ENCODE data around the gene GALNT10. TPM values are rescaled to one million over a fixed set of nuclear protein-coding genes. Genes with fewer than 3 reads are reported as not detected.

The GALNT10 gene
- total and polyA plus RNA-seq, 2 experiments from 2014 or later = 3.2 to 12.9 TPM

DNA sequence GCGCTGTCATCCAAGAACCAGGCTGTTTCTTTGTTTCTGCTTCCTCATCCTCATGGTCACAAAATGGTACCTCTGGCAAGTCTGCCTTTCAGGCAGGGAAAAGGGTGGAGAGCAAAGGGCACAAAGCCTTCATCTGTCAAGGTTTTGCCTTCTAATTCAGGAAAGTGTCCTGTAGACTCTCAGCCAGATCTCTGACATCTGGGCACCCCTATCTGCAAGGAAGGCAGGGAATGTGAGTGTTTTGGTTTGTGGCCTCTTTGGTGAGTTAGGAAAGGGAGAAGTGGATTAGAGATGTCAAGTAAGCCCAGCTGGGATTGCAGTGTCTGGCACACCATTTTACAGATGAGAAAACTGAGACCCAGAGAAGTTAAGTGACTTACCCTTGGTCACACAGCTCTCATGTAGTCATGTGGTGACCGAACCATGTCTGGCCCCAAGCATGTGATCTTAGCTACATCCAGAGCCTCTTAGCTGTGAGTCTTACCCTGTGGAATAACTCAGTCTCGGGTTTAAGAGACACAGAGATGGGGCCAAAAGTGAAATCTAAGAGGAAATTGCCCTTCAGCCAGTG is 139.6 kb downstream of the GALNT10 start (continued):
- TF ChIP-seq EZH2phosphoT487 (IDR thresholded peaks at IDR 0.05; ENCODE audit: unreplicated experiment) (no peak), ZNF331 (CRISPR knock-in tag; IDR thresholded peaks at IDR 0.05; ENCODE audit: low read depth) (no peak), EZH2 (IDR thresholded peaks at IDR 0.05; ENCODE audit: low read depth, unreplicated experiment) (no peak), ZNF114 (CRISPR knock-in tag; IDR thresholded peaks at IDR 0.05) (no peak), JUNB (IDR thresholded peaks at IDR 0.05; ENCODE audit: unreplicated experiment) (no peak), REST (IDR thresholded peaks at IDR 0.05; ENCODE audit: unreplicated experiment) (no peak), STAT1 (IDR thresholded peaks at IDR 0.05; ENCODE audit: unreplicated experiment) (no peak), NANOG (IDR thresholded peaks at IDR 0.05; ENCODE audit: borderline replicate concordance) (no peak), CREB1 (CRISPR knock-in tag; IDR thresholded peaks at IDR 0.05; ENCODE audit: low read depth) (no peak)
- TF ChIP-seq, protein P1, sequence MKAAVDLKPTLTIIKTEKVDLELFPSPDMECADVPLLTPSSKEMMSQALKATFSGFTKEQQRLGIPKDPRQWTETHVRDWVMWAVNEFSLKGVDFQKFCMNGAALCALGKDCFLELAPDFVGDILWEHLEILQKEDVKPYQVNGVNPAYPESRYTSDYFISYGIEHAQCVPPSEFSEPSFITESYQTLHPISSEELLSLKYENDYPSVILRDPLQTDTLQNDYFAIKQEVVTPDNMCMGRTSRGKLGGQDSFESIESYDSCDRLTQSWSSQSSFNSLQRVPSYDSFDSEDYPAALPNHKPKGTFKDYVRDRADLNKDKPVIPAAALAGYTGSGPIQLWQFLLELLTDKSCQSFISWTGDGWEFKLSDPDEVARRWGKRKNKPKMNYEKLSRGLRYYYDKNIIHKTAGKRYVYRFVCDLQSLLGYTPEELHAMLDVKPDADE (IDR thresholded peaks at IDR 0.05) = no peak

DNA sequence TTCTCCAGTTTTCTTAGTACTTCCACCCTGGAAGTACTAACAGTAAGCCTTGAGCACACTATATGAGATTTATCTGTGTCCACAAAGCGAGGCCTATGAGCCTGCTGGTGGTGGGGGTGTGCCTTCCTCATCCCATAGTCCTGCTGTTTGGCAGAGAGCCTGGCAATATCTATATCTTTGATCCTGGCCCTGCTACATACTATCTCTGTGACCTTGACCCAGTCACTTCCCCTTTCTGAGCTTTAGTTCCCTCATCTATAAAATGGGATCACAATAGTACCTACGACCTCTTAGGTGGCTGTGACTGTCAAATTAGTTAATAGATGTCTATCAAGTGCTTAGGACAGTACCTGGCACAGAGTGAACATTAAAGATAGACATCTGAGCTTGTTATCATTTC is 140.7 kb downstream of the GALNT10 start:
- Histone ChIP-seq H3F3A (replicated peaks; ENCODE audit: low read depth) (no peaks in the 10 kb centered on the region), H3K27me3 (ENCODE audit: insufficient read depth) (no peaks in the 10 kb centered on the region), H4K20me1 (replicated peaks; ENCODE audit: insufficient read depth) (no peaks in the 10 kb centered on the region), H3K27ac (ENCODE audit: low read depth) (no peak overlapping the region), H2AFZ (no peak overlapping the region), H3K4me3 (no peak overlapping the region), H3K79me2 (replicated peaks; ENCODE audit: insufficient read depth) (no peaks in the 10 kb centered on the region), H3K4me1 (ENCODE audit: insufficient read depth) (no peaks in the 10 kb centered on the region), H3K9me2 (ENCODE audit: insufficient read depth) (no peaks in the 10 kb centered on the region), H3K4me2 (no peak overlapping the region), H3K36me3 (ENCODE audit: insufficient read depth) (no peaks in the 10 kb centered on the region)
- Mint-ChIP-seq H3K9me3 (no peaks in the 10 kb centered on the region), H3K4me3 (no peak overlapping the region), H3K4me1 (peaks cover 3% of the 10 kb centered on the region; the same call in 2 of the 3 replicates), H3K36me3 (ENCODE audit: low read depth) (no peaks in the 10 kb centered on the region), H3K27ac (no peak overlapping the region), H3K27me3 (ENCODE audit: insufficient read depth, low read depth, poor library complexity) (peaks cover 2% of the 10 kb centered on the region)
- no peak for ATAC-seq
- DNase-seq (ENCODE audit: low spot score) = no peak
- TF ChIP-seq CREB1 (CRISPR knock-in tag; IDR thresholded peaks at IDR 0.05; ENCODE audit: low read depth) (no peak), POLR2AphosphoS5 (IDR thresholded peaks at IDR 0.05; ENCODE audit: low read depth) (no peak), ZNF331 (CRISPR knock-in tag; IDR thresholded peaks at IDR 0.05; ENCODE audit: low read depth) (no peak), NANOG (IDR thresholded peaks at IDR 0.05; ENCODE audit: borderline replicate concordance) (no peak), CTCF (conservative IDR thresholded peaks at IDR 0.05; ENCODE audit: low read depth in 2 of 2) (no peak), STAT1 (IDR thresholded peaks at IDR 0.05; ENCODE audit: unreplicated experiment) (no peak), REST (IDR thresholded peaks at IDR 0.05; ENCODE audit: unreplicated experiment) (no peak)
- TF ChIP-seq, protein P1 (IDR thresholded peaks at IDR 0.05) = no peak

All from GM23338 (cell line).